ENCODE measurements around the gene CCDC171. TPM values are rescaled to one million over a fixed set of nuclear protein-coding genes. Genes with fewer than 3 reads are reported as not detected.

CCDC171 gene
- total RNA-seq, 1 experiment from 2014 or later = 2.8 TPM

GRCh38 chr9:15576350-15577050, 23.7 kb downstream of the CCDC171 start:
- H3K4me1 Mint-ChIP-seq = no peaks in the 10 kb centered on the region
- H3K9me3 Mint-ChIP-seq = no peaks in the 10 kb centered on the region
- H3K4me3 Mint-ChIP-seq = no peak overlapping the region
- CTCF ChIA-PET = no interaction called here
- POLR2A ChIA-PET = no interaction called here
- TF ChIP-seq, protein P1, sequence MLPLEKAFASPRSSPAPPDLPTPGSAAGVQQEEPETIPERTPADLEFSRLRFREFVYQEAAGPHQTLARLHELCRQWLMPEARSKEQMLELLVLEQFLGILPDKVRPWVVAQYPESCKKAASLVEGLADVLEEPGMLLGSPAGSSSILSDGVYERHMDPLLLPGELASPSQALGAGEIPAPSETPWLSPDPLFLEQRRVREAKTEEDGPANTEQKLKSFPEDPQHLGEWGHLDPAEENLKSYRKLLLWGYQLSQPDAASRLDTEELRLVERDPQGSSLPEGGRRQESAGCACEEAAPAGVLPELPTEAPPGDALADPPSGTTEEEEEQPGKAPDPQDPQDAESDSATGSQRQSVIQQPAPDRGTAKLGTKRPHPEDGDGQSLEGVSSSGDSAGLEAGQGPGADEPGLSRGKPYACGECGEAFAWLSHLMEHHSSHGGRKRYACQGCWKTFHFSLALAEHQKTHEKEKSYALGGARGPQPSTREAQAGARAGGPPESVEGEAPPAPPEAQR (CRISPR knock-in tag; IDR thresholded peaks at IDR 0.05) = no peak
- TF ChIP-seq JAZF1 (CRISPR knock-in tag; IDR thresholded peaks at IDR 0.05) (no peak), OVOL2 (CRISPR knock-in tag; IDR thresholded peaks at IDR 0.05; ENCODE audit: borderline replicate concordance) (no peak), MLX (CRISPR knock-in tag; IDR thresholded peaks at IDR 0.05) (no peak), ATF1 (CRISPR knock-in tag; IDR thresholded peaks at IDR 0.05) (no peak), RORB (CRISPR knock-in tag; IDR thresholded peaks at IDR 0.05) (no peak), HMGA2 (CRISPR knock-in tag; IDR thresholded peaks at IDR 0.05) (no peak), ZNF416 (CRISPR knock-in tag; IDR thresholded peaks at IDR 0.05) (no peak)
- TF ChIP-seq, protein P2, sequence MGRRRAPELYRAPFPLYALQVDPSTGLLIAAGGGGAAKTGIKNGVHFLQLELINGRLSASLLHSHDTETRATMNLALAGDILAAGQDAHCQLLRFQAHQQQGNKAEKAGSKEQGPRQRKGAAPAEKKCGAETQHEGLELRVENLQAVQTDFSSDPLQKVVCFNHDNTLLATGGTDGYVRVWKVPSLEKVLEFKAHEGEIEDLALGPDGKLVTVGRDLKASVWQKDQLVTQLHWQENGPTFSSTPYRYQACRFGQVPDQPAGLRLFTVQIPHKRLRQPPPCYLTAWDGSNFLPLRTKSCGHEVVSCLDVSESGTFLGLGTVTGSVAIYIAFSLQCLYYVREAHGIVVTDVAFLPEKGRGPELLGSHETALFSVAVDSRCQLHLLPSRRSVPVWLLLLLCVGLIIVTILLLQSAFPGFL (CRISPR knock-in tag; IDR thresholded peaks at IDR 0.05; ENCODE audit: borderline replicate concordance) = no peak
- TF ChIP-seq, protein P3, sequence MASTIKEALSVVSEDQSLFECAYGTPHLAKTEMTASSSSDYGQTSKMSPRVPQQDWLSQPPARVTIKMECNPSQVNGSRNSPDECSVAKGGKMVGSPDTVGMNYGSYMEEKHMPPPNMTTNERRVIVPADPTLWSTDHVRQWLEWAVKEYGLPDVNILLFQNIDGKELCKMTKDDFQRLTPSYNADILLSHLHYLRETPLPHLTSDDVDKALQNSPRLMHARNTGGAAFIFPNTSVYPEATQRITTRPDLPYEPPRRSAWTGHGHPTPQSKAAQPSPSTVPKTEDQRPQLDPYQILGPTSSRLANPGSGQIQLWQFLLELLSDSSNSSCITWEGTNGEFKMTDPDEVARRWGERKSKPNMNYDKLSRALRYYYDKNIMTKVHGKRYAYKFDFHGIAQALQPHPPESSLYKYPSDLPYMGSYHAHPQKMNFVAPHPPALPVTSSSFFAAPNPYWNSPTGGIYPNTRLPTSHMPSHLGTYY (CRISPR knock-in tag; IDR thresholded peaks at IDR 0.05) = no peak
- no peak overlapping the region for H3K27ac Mint-ChIP-seq
- ATAC-seq (no peak), DNase-seq (ENCODE audit: low spot score) (no peak)
- no peaks in the 10 kb centered on the region for H3K27me3 Mint-ChIP-seq (ENCODE audit: low read depth)
- H3K36me3 Mint-ChIP-seq = no peaks in the 10 kb centered on the region; the same call in 1 of the 2 replicates

DNA sequence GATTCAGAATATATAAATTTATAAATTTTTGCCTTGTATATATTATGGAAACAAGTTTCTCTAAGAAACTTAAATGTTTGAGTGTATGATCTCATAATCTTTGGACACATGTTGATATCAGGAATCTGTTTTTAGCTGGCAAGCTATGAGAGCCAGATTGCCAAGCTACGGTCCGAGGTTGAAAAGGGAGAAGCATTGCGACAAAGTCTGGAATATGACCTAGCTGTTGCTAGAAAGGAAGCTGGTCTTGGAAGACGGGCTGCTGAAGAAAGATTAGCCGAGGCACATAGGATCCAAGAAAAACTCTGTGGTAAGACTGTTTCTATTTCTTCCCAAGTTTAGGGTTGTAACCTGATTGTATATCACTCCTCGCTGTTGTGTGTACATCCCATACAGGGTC, 25.9 kb downstream of the CCDC171 start:
- Mint-ChIP-seq H3K4me1 (no peaks in the 10 kb centered on the region), H3K9me3 (peaks cover 10% of the 10 kb centered on the region), H3K4me3 (no peak overlapping the region), H3K27ac (no peak overlapping the region), H3K36me3 (peaks cover 8% of the 10 kb centered on the region), H3K27me3 (ENCODE audit: low read depth) (no peaks in the 10 kb centered on the region)
- ChIA-PET POLR2A (no interaction called here), CTCF (no interaction called here)
- DNase-seq (ENCODE audit: low spot score) (no peak), ATAC-seq (no peak)
- TF ChIP-seq NFYB (CRISPR knock-in tag; conservative IDR thresholded peaks at IDR 0.05; ENCODE audit: low read depth) = no peak
- no peak for TF ChIP-seq ZNF121 (CRISPR knock-in tag; IDR thresholded peaks at IDR 0.05)
- no peak for TF ChIP-seq JAZF1 (CRISPR knock-in tag; IDR thresholded peaks at IDR 0.05)
- TF ChIP-seq JUN (CRISPR knock-in tag; IDR thresholded peaks at IDR 0.05) = no peak
- TF ChIP-seq GRHL2 (CRISPR knock-in tag; IDR thresholded peaks at IDR 0.05; ENCODE audit: insufficient replicate concordance, severe bottlenecking) = no peak
- no peak for TF ChIP-seq PRRX2 (CRISPR knock-in tag; IDR thresholded peaks at IDR 0.05)
- TF ChIP-seq CREM (CRISPR knock-in tag; IDR thresholded peaks at IDR 0.05) = no peak
- TF ChIP-seq MYBL2 (CRISPR knock-in tag; IDR thresholded peaks at IDR 0.05) = no peak
- no peak for TF ChIP-seq GABPB1 (CRISPR knock-in tag; IDR thresholded peaks at IDR 0.05)
- TF ChIP-seq CBFB (CRISPR knock-in tag; IDR thresholded peaks at IDR 0.05; ENCODE audit: low read depth) = no peak
- TF ChIP-seq ARID4B (CRISPR knock-in tag; IDR thresholded peaks at IDR 0.05; ENCODE audit: borderline replicate concordance) = no peak
- no peak for TF ChIP-seq E2F5 (CRISPR knock-in tag; IDR thresholded peaks at IDR 0.05)
- TF ChIP-seq, protein P1 (CRISPR knock-in tag; IDR thresholded peaks at IDR 0.05) = no peak
- TF ChIP-seq USF2 (CRISPR knock-in tag; IDR thresholded peaks at IDR 0.05) = no peak
- TF ChIP-seq SMAD4 (CRISPR knock-in tag; IDR thresholded peaks at IDR 0.05) = no peak
